Measurements from ENCODE around the gene STRN. TPM values are rescaled to one million over a fixed set of nuclear protein-coding genes. Genes with fewer than 3 reads are reported as not detected.
"Not testable (repeated sequence)": the region's sequence is repeated elsewhere in the genome, so short reads cannot be mapped to it uniquely, and the experiment has no call there.

STRN gene
- total RNA-seq, 1 experiment from 2014 or later, result 37.6 TPM

- no peak overlapping the region for H3K27ac ChIP-seq
- H3F3A ChIP-seq (ENCODE audit: insufficient read depth, low read depth), result peaks cover 5% of the 10 kb centered on the region; the same call in 1 of the 2 replicates
- CTCF ChIA-PET, result no interaction called here
- POLR2A ChIA-PET (ENCODE audit: unreplicated experiment), result interaction anchor here (0.6 kb wide), 1 partner anchor 16 kb away, joined by 4 read pairs; no protein-coding TSS in a partner anchor
- no peaks in the 10 kb centered on the region for H3K9me3 ChIP-seq (ENCODE audit: insufficient read depth, low read depth)
- no peak for DNase-seq
- no peaks in the 10 kb centered on the region for H4K20me1 ChIP-seq (ENCODE audit: insufficient read depth)
- intact Hi-C loops (cut with micrococcal nuclease; ENCODE audit: unreplicated experiment), result no loop called here
- H3K9me2 ChIP-seq (ENCODE audit: insufficient read depth), result no peaks in the 10 kb centered on the region; the same call in 1 of the 2 replicates
- no TSS peak for BruUV-seq (replicated peaks)
- TF ChIP-seq EZH2 (IDR thresholded peaks at IDR 0.05; ENCODE audit: low read depth), result no peak
- TF ChIP-seq, protein P1, sequence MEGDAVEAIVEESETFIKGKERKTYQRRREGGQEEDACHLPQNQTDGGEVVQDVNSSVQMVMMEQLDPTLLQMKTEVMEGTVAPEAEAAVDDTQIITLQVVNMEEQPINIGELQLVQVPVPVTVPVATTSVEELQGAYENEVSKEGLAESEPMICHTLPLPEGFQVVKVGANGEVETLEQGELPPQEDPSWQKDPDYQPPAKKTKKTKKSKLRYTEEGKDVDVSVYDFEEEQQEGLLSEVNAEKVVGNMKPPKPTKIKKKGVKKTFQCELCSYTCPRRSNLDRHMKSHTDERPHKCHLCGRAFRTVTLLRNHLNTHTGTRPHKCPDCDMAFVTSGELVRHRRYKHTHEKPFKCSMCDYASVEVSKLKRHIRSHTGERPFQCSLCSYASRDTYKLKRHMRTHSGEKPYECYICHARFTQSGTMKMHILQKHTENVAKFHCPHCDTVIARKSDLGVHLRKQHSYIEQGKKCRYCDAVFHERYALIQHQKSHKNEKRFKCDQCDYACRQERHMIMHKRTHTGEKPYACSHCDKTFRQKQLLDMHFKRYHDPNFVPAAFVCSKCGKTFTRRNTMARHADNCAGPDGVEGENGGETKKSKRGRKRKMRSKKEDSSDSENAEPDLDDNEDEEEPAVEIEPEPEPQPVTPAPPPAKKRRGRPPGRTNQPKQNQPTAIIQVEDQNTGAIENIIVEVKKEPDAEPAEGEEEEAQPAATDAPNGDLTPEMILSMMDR (conservative IDR thresholded peaks at IDR 0.05), result no peak
- H3K36me3 ChIP-seq (ENCODE audit: low read depth), result no peaks in the 10 kb centered on the region
- no peak overlapping the region for H3K4me2 ChIP-seq
- peaks cover 14% of the 10 kb centered on the region; the same call in 1 of the 2 replicates for H3K79me2 ChIP-seq (ENCODE audit: low read depth)
- H2AFZ ChIP-seq, result no peak overlapping the region
- H3K27me3 ChIP-seq (ENCODE audit: insufficient read depth, low read depth), result no peaks in the 10 kb centered on the region
- H3K4me1 ChIP-seq (replicated peaks; ENCODE audit: insufficient read depth), result no peaks in the 10 kb centered on the region
- no peak overlapping the region for H3K4me3 ChIP-seq
These were observed 24.5 kb downstream of the STRN start for GRCh38 chr2:36941867-36942266.

GRCh38 chr2:36936526-36936925 lies 29.8 kb downstream of the STRN start:
- H2AFZ ChIP-seq; H3K27ac ChIP-seq; H3K36me3 ChIP-seq (ENCODE audit: low read depth); H3K9me3 ChIP-seq (ENCODE audit: insufficient read depth, low read depth); H3K4me3 ChIP-seq; H3K27me3 ChIP-seq (ENCODE audit: insufficient read depth, low read depth); H3F3A ChIP-seq (ENCODE audit: insufficient read depth, low read depth); CTCF ChIA-PET; H3K9me2 ChIP-seq (ENCODE audit: insufficient read depth); intact Hi-C loops (cut with micrococcal nuclease; ENCODE audit: unreplicated experiment); H3K4me1 ChIP-seq (replicated peaks; ENCODE audit: insufficient read depth); DNase-seq; H4K20me1 ChIP-seq (ENCODE audit: insufficient read depth); H3K4me2 ChIP-seq; BruUV-seq (replicated peaks); POLR2A ChIA-PET (ENCODE audit: unreplicated experiment): not testable (repeated sequence)
- peaks cover 14% of the 10 kb centered on the region for H3K79me2 ChIP-seq (ENCODE audit: low read depth)

DNA sequence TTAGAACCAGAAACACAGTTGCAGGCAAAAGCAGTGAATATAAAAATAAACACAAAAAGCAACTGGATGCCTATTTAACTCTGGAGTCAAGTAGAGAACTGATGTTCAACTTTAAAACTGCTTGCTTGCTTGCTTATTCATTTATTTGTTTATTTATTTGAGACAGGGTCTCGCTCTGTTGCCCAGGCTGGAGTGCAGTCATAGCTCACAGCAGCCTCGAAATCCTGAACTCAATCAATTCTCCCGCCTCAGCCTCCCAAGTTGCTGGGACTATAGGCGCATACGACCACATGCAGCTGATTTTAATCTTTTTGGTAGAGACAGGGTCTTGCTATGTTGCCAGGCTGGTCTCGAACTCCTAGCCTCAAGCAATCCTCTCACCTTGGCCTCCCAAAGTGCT lies 34.6 kb downstream of the STRN start:
- H4K20me1 ChIP-seq (ENCODE audit: insufficient read depth); H3K27me3 ChIP-seq (ENCODE audit: insufficient read depth, low read depth); intact Hi-C loops (cut with micrococcal nuclease; ENCODE audit: unreplicated experiment); H3K36me3 ChIP-seq (ENCODE audit: low read depth); POLR2A ChIA-PET (ENCODE audit: unreplicated experiment); BruUV-seq (replicated peaks); DNase-seq; H3K4me1 ChIP-seq (replicated peaks; ENCODE audit: insufficient read depth); H3K4me3 ChIP-seq; H3F3A ChIP-seq (ENCODE audit: insufficient read depth, low read depth); H3K4me2 ChIP-seq; H3K9me3 ChIP-seq (ENCODE audit: insufficient read depth, low read depth); H2AFZ ChIP-seq; H3K9me2 ChIP-seq (ENCODE audit: insufficient read depth): not testable (repeated sequence)
- H3K79me2 ChIP-seq (ENCODE audit: low read depth), result peaks cover 21% of the 10 kb centered on the region
- CTCF ChIA-PET, result interaction anchor here (0.6 kb wide), 1 partner anchor 32 kb away, joined by 5 read pairs; no protein-coding TSS in a partner anchor
- peak overlapping the region; percentile 9; the same call in 1 of the 2 replicates for H3K27ac ChIP-seq

DNA sequence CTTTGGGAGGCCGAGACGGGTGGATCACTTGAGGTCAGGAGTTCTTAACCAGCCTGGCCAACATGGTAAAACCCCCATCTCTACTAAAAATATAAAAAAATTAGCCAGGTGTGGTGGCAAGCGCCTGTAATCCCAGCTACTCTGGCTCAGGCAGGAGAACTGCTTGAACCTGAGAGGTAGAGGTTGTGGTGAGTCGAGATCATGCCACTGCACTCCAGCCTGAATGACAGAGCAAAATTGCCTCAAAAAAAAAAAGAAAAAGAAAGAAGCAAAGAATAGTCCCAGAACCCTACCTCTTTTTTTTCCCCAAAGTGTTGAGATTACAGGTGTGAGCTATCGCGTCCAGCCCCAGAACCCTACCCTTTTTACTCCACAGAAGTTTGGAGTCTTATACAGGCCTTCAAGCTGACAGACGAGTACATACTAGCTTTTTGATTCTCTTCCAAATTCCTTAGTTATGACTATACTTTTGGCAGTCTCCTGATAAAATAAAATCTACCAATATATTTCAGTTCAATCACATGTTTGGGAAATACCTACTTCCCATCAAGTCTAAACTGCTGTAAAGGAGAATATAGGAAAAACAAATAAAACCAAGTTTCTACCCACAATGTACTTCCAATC lies 35.4 kb downstream of the STRN start:
- H3F3A ChIP-seq (ENCODE audit: insufficient read depth, low read depth); H3K9me3 ChIP-seq (ENCODE audit: insufficient read depth, low read depth); H3K4me2 ChIP-seq; CTCF ChIA-PET; H3K4me3 ChIP-seq; H3K27me3 ChIP-seq (ENCODE audit: insufficient read depth, low read depth); intact Hi-C loops (cut with micrococcal nuclease; ENCODE audit: unreplicated experiment); DNase-seq; H3K9me2 ChIP-seq (ENCODE audit: insufficient read depth); H2AFZ ChIP-seq; H3K36me3 ChIP-seq (ENCODE audit: low read depth); BruUV-seq (replicated peaks); H4K20me1 ChIP-seq (ENCODE audit: insufficient read depth): not testable (repeated sequence)
- H3K79me2 ChIP-seq (ENCODE audit: low read depth), result peaks cover 21% of the 10 kb centered on the region
- POLR2A ChIA-PET (ENCODE audit: unreplicated experiment), result interaction anchor here (0.7 kb wide), 1 partner anchor 22 kb away, joined by 5 read pairs; no protein-coding TSS in a partner anchor
- H3K4me1 ChIP-seq (replicated peaks; ENCODE audit: insufficient read depth), result peaks cover 10% of the 10 kb centered on the region; the same call in 1 of the 2 replicates
- H3K27ac ChIP-seq, result peak overlapping the region; percentile 23; the same call in 1 of the 2 replicates

GRCh38 chr2:36926175-36927132 lies 39.9 kb downstream of the STRN start:
- H3K4me3 ChIP-seq; DNase-seq; H3K4me2 ChIP-seq; H3F3A ChIP-seq (ENCODE audit: insufficient read depth, low read depth); H3K79me2 ChIP-seq (ENCODE audit: low read depth); intact Hi-C loops (cut with micrococcal nuclease; ENCODE audit: unreplicated experiment); H3K27me3 ChIP-seq (ENCODE audit: insufficient read depth, low read depth); BruUV-seq (replicated peaks); CTCF ChIA-PET; H3K9me2 ChIP-seq (ENCODE audit: insufficient read depth); H3K36me3 ChIP-seq (ENCODE audit: low read depth); H2AFZ ChIP-seq; H4K20me1 ChIP-seq (ENCODE audit: insufficient read depth); H3K9me3 ChIP-seq (ENCODE audit: insufficient read depth, low read depth): not testable (repeated sequence)
- POLR2A ChIA-PET (ENCODE audit: unreplicated experiment), result interaction anchor here (0.6 kb wide), 1 partner anchor 15 kb away, joined by 4 read pairs; no protein-coding TSS in a partner anchor
- H3K27ac ChIP-seq, result 0 out of 2 replicates have a peak overlapping the region, but pooled peaks have one; percentile 2
- peaks cover 10% of the 10 kb centered on the region; the same call in 1 of the 2 replicates for H3K4me1 ChIP-seq (replicated peaks; ENCODE audit: insufficient read depth)

DNA sequence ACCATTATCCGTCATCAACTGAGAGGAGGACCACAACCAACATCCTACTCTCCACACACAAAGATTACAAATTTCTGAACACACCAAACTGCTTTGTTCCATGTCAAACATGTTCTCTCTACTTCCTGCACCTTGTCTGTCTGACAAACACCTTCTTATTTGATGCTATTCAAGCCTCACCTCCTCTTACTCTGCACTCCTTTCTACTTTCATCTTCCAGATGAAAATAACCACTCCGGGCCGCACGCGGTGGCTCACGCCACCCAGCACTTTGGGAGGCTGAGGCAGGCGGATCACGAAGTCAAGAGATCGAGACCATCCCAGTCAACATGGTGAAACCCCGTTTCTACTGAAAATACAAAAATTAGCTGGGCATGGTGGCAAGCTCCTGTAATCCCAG lies 43.7 kb downstream of the STRN start:
- H3F3A ChIP-seq (ENCODE audit: insufficient read depth, low read depth); H3K9me3 ChIP-seq (ENCODE audit: insufficient read depth, low read depth); H2AFZ ChIP-seq; H3K27ac ChIP-seq; H3K79me2 ChIP-seq (ENCODE audit: low read depth); H3K9me2 ChIP-seq (ENCODE audit: insufficient read depth); DNase-seq; CTCF ChIA-PET; H4K20me1 ChIP-seq (ENCODE audit: insufficient read depth); H3K27me3 ChIP-seq (ENCODE audit: insufficient read depth, low read depth); intact Hi-C loops (cut with micrococcal nuclease; ENCODE audit: unreplicated experiment); H3K4me3 ChIP-seq; H3K4me2 ChIP-seq; BruUV-seq (replicated peaks); H3K36me3 ChIP-seq (ENCODE audit: low read depth): not testable (repeated sequence)
- POLR2A ChIA-PET (ENCODE audit: unreplicated experiment), result interaction anchor here (0.7 kb wide), 1 partner anchor 526 kb away, joined by 4 read pairs; no protein-coding TSS in a partner anchor
- H3K4me1 ChIP-seq (replicated peaks; ENCODE audit: insufficient read depth), result peaks cover 10% of the 10 kb centered on the region; the same call in 1 of the 2 replicates
